ENCODE data around the gene DNM1.

Gene DNM1

GRCh38 chr9:128167209-128167608 lies 36.0 kb upstream of the DNM1 start:
- TF ChIP-seq CTCF (IDR thresholded peaks at IDR 0.05; ENCODE audit: extremely low read depth, missing control alignments) = no peak
- DNase-seq (ENCODE audit: low spot score) = no peak

- no peak for TF ChIP-seq CTCF (IDR thresholded peaks at IDR 0.05; ENCODE audit: extremely low read depth, missing control alignments)
- DNase-seq (ENCODE audit: low spot score) = no peak
Observed at GRCh38 chr9:128168731-128169308, 34.4 kb upstream of the DNM1 start.

- DNase-seq (ENCODE audit: low spot score) = no peak
- TF ChIP-seq CTCF (IDR thresholded peaks at IDR 0.05; ENCODE audit: extremely low read depth, missing control alignments) = no peak
Observed at GRCh38 chr9:128169492-128169891, 33.7 kb upstream of the DNM1 start.

GRCh38 chr9:128169925-128170324 lies 33.3 kb upstream of the DNM1 start:
- TF ChIP-seq CTCF (IDR thresholded peaks at IDR 0.05; ENCODE audit: extremely low read depth, missing control alignments) = no peak
- DNase-seq (ENCODE audit: low spot score) = no peak

DNA sequence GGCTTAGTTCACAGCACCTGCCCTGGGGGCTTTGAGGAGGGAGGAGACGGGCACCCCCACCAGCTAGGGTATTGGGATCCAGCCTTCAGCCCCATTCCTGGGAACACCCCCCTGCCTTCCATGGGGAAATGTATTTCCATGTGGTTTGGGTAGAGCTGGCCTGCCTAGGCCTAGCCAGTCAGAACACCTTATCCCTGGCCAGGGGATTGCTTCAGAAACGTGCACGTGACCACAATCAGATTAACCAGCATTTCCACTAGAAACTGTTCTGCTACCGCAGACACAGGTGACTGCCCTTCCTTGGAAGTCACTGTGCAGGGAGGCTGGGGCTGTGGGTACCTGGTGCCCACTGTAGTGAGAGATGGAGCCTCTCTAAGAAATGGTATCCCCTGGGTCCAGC lies 29.1 kb upstream of the DNM1 start:
- DNase-seq (ENCODE audit: low spot score) = no peak
- no peak for TF ChIP-seq CTCF (IDR thresholded peaks at IDR 0.05; ENCODE audit: extremely low read depth, missing control alignments)

DNA sequence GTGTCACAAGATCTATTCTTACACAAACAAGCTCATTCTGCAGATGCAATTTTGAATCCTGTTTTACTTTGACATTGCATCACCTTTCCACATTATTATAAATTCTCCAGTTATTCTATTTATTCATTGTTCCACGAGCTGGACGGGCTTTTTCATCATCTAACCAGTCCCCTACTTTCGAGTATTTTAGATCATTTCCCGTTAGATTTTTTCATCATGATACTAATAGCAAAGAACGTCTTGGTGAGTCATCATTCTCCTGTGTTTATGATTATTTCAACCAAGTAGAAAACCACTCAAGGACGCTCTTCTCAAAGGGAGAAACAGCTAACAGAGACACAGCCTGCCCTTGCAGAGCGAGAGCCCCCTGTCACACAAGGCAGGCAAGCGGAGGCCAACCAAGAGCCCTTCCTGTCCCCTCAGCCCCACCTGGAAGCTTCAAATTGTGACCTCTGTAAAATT lies 28.0 kb upstream of the DNM1 start:
- TF ChIP-seq CTCF (IDR thresholded peaks at IDR 0.05; ENCODE audit: extremely low read depth, missing control alignments) = no peak
- DNase-seq (ENCODE audit: low spot score) = no peak

DNA sequence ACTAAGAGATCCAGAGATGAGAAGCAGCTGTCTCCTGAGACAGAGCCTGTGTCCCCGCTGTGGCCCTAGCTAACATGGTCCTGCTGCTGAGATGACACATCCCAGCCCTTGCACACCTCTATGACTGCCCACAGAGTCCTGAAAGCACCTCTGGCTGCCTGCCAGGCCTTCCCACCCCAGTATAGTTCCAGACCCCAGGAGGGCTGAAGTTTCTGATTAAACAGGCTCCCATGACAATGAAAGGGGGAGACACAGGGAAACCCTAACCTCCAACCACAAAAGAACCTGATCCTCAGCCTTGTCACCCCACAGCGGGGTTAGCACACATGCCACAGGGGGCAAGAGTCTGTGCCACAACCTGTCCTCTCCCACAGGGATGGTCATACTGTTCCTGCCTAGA lies 27.5 kb upstream of the DNM1 start:
- no peak for DNase-seq (ENCODE audit: low spot score)
- TF ChIP-seq CTCF (IDR thresholded peaks at IDR 0.05; ENCODE audit: extremely low read depth, missing control alignments) = no peak

Data from GM20000 (cell line).